ENCODE measurements around the gene LAMTOR4. TPM values are rescaled to one million over a fixed set of nuclear protein-coding genes. Genes with fewer than 3 reads are reported as not detected.
"Not testable (repeated sequence)": the region's sequence is repeated elsewhere in the genome, so short reads cannot be mapped to it uniquely, and the experiment has no call there.

LAMTOR4 gene
- total RNA-seq, 1 donor, result 162 TPM

DNA sequence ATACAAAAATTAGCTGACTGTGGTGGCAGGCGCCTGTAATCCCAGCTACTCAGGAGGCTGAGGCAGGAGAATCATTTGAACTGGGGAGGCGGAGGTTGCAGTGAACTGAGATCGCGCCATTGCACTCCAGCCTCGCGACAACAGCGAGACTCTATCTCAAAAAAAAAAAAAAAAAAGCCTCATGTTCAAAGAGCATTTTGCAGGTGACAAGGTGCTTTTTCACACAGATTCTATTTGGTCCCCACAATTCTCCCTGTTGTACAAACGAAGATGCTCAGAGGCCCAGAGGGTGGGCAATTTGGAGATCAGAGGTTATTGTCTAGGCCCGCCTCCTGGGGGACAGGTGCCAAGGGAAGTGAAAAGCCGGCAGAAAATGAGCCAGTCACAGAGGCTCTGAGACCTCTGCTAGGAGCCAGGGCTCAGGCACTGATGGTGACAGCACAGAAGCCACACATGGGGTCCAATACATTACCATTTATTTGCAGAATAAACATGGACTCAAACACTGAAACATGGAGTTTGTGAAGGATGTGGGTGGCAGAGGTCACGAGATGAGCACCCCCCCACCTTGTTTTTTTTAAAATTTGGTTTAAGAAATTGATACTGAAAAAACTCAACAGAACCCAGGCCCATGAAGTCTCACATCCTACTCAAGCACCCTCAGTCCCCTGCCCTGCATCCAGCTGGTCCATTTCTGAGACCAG is 20.6 kb downstream of the LAMTOR4 start:
- DNase-seq (ENCODE audit: low read depth in 2 of 3, low spot score in 2 of 3), result no peak

DNA sequence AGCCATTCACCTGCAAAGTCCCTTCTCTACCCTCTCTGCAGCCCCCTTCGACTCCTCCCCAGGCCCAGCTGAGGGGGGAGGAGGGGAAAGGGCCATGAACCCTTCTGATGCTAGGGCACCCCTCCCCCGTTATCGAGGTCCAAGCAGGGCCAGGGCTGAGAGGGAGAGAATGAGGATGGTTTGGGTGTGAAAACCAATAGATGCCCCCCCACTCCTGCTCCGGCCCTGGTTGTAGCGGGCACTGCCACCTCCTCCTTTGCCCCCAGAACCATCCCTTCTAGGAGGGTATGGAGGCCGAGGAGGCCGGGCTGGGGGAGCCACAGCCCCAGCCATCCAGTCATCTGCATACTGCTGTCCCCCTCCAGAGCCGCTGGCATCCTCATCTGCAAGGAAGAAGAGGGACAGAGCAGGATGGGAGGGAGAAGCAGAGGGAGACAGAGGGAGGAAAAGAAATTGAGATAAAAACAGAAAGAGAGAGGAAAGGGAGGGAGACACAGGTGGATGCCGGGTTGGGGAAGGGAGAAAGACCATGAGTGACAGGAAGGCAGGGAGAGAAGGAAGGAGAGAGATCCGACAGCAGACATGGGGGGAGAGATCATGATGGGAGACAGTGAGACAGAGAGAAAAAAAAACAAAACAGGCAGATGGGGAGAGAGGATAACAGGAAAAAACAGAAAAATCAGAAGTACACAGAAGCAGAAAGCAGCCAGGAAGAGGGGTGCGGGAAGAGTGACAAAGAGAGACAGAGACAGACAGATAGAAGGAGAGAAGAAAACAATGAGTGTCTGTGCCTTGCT is 21.6 kb downstream of the LAMTOR4 start:
- DNase-seq (ENCODE audit: low read depth in 2 of 3, low spot score in 2 of 3), result no peak

GRCh38 chr7:100171087-100171681 is 22.5 kb downstream of the LAMTOR4 start:
- no peak for DNase-seq (ENCODE audit: low read depth in 2 of 3, low spot score in 2 of 3)

DNA sequence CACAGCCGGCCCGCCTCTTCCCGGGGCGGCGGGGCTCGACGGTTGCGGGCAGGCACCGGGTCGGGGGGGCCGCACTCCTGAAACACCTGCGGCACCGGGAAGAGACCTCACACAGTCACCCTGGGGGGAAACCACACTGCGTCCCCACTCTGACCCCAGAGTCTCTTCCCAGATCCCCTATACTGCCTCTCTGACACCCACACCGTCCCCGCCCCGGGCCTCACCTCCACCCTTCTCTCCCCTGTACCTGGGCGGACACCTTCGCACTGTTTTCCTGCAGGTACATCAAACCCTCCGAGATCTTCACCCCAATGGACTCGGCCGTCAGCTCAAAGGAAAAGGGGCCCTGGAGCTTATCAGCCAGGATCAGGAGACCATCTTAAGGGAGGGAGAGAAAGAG is 23.1 kb downstream of the LAMTOR4 start:
- no peak for DNase-seq (ENCODE audit: low read depth in 2 of 3, low spot score in 2 of 3)

DNA sequence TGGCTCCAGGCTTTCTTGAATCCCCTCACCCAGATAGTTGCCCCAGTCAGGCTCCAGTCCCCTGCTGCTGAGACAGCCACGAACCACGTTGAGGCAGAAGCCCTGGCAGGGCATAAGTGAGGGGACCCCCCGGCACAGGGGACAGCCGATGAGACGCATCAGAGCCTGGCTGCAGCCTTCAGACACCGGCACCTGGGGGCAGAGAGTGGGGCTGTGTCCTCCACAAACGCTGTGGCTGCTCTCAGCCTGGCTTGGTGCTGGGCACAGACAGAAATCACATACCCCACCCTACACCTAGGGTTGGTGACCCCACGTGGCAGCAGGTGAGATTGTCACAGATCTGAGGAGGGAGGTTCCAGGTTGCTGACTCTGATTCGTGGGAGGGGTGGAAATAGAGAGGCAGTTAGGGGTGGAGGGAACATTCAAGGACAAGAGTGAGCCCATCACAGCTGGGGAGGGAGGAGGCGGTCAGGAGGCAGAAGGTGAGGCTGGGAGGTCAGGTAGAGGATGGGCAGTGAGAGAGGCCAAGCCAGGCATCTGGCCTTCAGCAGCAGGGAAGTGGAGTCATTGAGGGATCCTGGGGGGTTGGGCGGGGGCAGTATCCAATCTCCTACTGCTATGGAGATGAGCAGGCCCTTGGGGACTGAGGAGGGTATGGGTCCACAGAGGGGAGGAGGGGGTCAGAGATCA is 25.2 kb downstream of the LAMTOR4 start:
- no peak for DNase-seq (ENCODE audit: low read depth in 2 of 3, low spot score in 2 of 3)

DNA sequence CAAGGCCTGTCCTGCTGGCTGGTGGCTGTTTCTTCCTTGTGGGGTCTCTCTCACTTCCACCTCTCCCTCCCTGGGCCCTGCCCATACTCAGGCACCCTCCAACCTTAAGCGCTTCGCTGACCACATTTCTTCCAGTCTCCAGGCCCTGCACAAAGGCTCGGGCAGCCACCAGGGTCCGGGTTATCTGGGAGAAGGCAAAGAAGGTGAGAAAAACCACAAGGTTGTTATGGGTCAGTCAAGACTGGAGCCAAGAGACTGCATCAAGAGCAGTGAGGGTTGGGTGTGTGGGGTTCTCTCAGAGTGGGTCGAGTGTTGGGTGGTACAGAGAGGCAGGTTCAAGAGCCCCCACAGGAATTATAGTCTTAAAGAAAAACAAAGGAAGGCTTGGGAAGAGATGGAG is 25.9 kb downstream of the LAMTOR4 start:
- DNase-seq (ENCODE audit: low read depth in 2 of 3, low spot score in 2 of 3), result no peak

- DNase-seq (ENCODE audit: low read depth in 2 of 3, low spot score in 2 of 3), result no peak
Measured at GRCh38 chr7:100175296-100175935, 26.7 kb downstream of the LAMTOR4 start.

GRCh38 chr7:100176096-100177044 is 27.7 kb downstream of the LAMTOR4 start:
- DNase-seq (ENCODE audit: low read depth in 2 of 3, low spot score in 2 of 3), result no peak

GRCh38 chr7:100177045-100178001 is 28.6 kb downstream of the LAMTOR4 start, which contains the start of the genes GPC2 and STAG3:
TSS of gene GPC2 (minus strand) at chr7:100177381. CDS start at chr7:100177199, 182 bp downstream.
TSS of gene STAG3 (plus strand) at chr7:100177918. CDS start at chr7:100180557, 2,639 bp downstream.
- peak; percentile 95 to 98 (median 98) for DNase-seq (ENCODE audit: low read depth in 2 of 3, low spot score in 2 of 3)

DNA sequence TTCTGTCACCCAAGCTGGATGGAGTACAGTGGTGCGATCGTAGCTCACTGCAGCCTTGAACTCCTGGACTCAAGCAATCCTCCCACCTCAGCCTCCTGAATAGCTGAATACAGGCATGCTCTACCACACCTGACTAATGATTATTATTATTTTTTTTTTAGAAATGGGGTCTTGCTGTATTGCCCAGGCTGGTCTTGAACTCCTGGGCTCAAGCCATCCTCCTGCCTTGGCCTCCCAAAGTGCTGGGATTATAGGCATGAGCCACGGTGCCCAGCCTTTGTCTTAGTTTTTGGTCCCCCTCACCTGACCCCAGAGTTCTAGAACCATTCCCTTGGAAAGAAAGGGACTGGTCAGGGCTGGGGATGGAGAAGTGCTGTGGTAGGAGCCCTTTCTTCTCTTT is 31.4 kb downstream of the LAMTOR4 start:
- not testable (repeated sequence) for DNase-seq (ENCODE audit: low read depth in 2 of 3, low spot score in 2 of 3)

- DNase-seq (ENCODE audit: low read depth in 2 of 3, low spot score in 2 of 3), result not testable (repeated sequence)
Measured at GRCh38 chr7:100182616-100183015, 33.9 kb downstream of the LAMTOR4 start.

- not testable (repeated sequence) for DNase-seq (ENCODE audit: low read depth in 2 of 3, low spot score in 2 of 3)
Measured at GRCh38 chr7:100183090-100183489, 34.4 kb downstream of the LAMTOR4 start.

DNA sequence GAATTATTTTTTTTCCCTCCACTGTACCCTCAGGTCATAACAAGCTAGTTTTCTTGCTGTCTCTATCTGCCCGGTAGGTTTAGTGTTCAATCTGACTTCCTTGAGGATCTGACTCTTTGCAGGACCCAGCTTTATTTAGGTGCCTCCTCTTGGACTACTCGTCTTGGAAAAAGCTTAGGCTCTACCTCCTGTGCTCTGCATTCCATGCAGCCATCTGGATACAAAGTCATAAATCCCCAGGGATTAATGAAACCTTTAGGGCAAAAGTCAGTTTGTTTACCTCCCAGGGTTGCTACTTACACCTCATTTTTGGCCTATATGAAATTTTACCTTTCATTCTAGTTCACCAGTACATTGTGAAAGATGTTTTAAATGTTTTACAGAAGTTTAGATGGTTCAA is 37.0 kb downstream of the LAMTOR4 start:
- DNase-seq (ENCODE audit: low read depth in 2 of 3, low spot score in 2 of 3), result no peak

GRCh38 chr7:100189061-100189460 is 40.3 kb downstream of the LAMTOR4 start:
- no peak for DNase-seq (ENCODE audit: low read depth in 2 of 3, low spot score in 2 of 3)

DNA sequence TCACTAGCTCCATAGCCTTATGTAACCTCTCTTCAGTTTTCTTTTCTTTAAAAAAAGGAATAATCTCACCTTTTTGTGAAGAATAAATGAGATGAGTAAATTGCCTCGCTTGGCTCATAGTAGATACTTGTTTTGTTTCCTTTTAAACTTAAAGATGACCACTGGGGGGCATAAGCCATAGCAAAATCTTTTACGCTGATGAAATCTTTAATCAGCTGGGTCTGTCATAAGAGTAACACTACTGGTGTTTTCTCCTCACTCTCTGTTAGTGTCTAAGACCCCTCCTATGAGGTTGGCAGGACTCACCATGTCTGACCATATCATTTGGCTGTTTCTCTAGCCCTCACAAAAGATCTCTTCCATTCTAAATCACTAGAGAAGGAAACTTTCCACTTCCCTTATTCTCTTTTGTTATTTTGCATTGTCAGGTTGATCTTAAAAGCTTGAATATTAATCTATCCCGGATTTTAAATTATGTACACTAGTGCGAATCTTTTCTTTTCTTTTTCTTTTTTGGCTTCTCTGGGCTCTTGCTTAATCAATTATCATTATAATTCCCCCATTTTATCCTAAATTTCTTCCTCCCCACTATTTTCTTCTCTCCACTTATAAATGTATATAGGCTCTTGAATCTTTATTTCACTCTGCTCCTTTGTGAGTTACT is 41.5 kb downstream of the LAMTOR4 start:
- DNase-seq (ENCODE audit: low read depth in 2 of 3, low spot score in 2 of 3), result peak in 2 of 3 donors; percentile 34 to 52

- no peak for DNase-seq (ENCODE audit: low read depth in 2 of 3, low spot score in 2 of 3)
Measured at GRCh38 chr7:100191775-100192174, 43.1 kb downstream of the LAMTOR4 start.

DNA sequence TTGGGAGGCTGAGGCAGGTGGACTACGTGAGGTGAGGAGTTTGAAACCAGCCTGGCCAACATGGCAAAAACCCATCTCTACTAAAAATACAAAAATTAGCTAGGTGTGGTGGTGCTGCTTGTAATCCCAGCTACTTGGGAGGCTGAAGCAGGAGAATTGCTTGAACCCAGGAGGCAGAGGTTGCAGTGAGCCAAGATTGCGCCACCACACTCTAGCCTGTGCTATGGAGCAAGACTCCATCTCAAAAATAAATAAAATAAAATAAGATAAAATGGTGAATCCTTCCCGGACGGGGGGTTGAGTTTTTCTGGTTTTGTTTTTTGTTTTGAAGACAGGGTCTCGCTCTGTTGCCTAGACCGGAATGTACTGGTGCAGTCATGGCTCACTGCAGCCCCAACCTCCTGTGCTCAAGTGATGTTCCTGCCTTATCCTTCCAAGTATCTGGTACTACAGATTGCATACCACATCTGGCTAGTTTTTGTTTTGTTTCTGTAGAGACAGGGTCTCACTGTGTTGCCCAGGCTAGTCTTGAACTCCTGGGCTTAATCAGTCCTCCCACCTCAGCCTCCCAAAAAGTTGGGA is 43.7 kb downstream of the LAMTOR4 start:
- not testable (repeated sequence) for DNase-seq (ENCODE audit: low read depth in 2 of 3, low spot score in 2 of 3)
